Esophagus squamous epithelium (tissue), 5 donors: ENCODE measurements around the gene HOXA10. TPM values are rescaled to one million over a fixed set of nuclear protein-coding genes. Genes with fewer than 3 reads are reported as not detected.
A peak's percentile ranks its signal among the peaks of the same experiment; 100 is the strongest.

ENCODE experiments used
- DNase-seq: peaks from one replicate; lab custom pipeline; 2025; lab: John Stamatoyannopoulos, UW
- H3K27ac ChIP-seq, 4 donors: fragments of 200-600 bp; sonication (generic); one replicate each; pipeline ENCODE4 v1.5.1; 2016 to 2019; ENCODE audit warnings: mild to moderate bottlenecking in 1 of 4
- H3K27me3 ChIP-seq, 4 donors: fragments of 200-600 bp; sonication (generic); 1 replicate in 3 of 4; 2 replicates in 1 of 4; pipeline versions ENCODE4 v1.5.1 to v1.6.0; 2017 to 2021; ENCODE audit warnings: antibody characterized with exemption in 1 of 4
- H3K36me3 ChIP-seq, 3 donors: fragments of 200-600 bp; sonication (generic); one replicate each; pipeline ENCODE4 v1.5.1; 2016 to 2019
- H3K4me1 ChIP-seq, 3 donors: fragments of 200-600 bp; sonication (generic); one replicate each; pipeline ENCODE4 v1.5.1; 2017 to 2019
- H3K4me3 ChIP-seq, 4 donors: fragments of 200-600 bp; sonication (generic); 1 replicate in 3 of 4; 2 replicates in 1 of 4; pipeline ENCODE4 v1.5.1; 2016 to 2019; ENCODE audit warnings: mild to moderate bottlenecking in 2 of 4, moderate library complexity in 1 of 4
- H3K9me3 ChIP-seq, 3 donors: fragments of 200-600 bp; sonication (generic); one replicate each; pipeline ENCODE4 v1.5.1; 2016 to 2019
- CTCF ChIP-seq, 6 experiments: fragments of 450-650 bp in 4 of 6; fragments of 200-600 bp in 2 of 6; sonication (generic) in 2 of 6; IDR thresholded peaks; one replicate each; pipeline ENCODE4 v1.5.1; 2016 to 2019; ENCODE audit warnings: antibody characterized with exemption in 6 of 6, mild to moderate bottlenecking in 4 of 6, moderate library complexity in 4 of 6
- POLR2A ChIP-seq, 4 donors: fragments of 450-650 bp; IDR thresholded peaks; one replicate each; pipeline ENCODE4 v1.6.1; 2017; ENCODE audit warnings: antibody characterized with exemption in 4 of 4, mild to moderate bottlenecking in 4 of 4, moderate library complexity in 3 of 4
- WGBS, 2 donors: methylation state at CpG; one replicate each; pipeline ENCODE4 v1.1.5; 2018; 5-methylcytosine and 5-hydroxymethylcytosine counted together
- intact Hi-C: fragments of 100-400 bp; cut with DNase I; formaldehyde crosslinking; loops from one replicate; pipeline ENCODE4 v1.15.0; 2022
- small RNA-seq, 4 donors: library from RNA; depleted of rRNA; stranded (forward); fragments of <200 nt; gene quantifications; one replicate each; pipeline ENCODE3, GENCODE V24; 2016
- total RNA-seq, 4 donors: library from RNA; depleted of rRNA; stranded (reverse); fragments of >200 nt; gene quantifications; one replicate each; pipeline ENCODE4 v1.1.0, GENCODE V29; 2016
- donor health status: DM: yes; HTN: yes; CAD: no.

The HOXA10 gene
- total RNA-seq, 4 donors from 2014 or later, result not detected

DNA sequence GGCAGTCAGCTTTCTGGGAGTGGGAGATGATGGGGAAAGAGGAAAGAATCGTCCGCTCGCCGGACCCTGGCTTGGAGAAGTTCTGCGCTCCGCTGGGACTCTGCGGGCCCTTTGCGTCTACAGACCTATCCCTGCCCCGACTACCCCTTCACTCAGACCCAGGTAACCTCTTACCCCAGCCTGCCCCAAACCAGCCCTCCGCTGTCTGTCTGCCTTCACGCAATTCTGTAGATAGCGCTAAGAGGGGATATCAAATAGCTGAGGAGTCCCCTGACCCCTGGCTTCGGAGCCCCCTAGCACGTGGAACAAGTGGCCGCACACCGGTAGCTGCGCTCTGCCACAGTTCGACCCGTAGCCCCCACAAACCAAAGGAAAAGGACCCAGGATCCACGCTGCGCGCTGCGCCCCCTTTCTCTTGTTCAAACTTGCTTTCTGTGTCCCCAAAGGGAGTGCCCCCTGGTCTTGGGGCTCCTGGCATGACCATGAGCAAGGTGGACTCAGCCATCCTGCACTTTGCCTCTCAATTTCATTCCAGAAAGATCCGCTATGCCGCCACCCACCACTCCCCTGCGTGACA lies 50.6 kb downstream of the HOXA10 start:
- no peaks in the 10 kb centered on the region for H3K27me3 ChIP-seq
- intact Hi-C loops, result no loop called here

GRCh38 chr7:27123007-27123476 lies 51.1 kb downstream of the HOXA10 start:
- DNase-seq, result no peak
- no peaks in the 10 kb centered on the region for H3K9me3 ChIP-seq
- peaks cover 26 to 100% (median 64%) of the 10 kb centered on the region in 3 donors for H3K4me1 ChIP-seq
- peak overlapping the region; percentile 31 to 91 (median 50) for H3K4me3 ChIP-seq
- no peak for TF ChIP-seq CTCF (IDR thresholded peaks at IDR 0.05)
- intact Hi-C loops, result no loop called here
- H3K27me3 ChIP-seq, result no peaks in the 10 kb centered on the region
- WGBS, 2 donors, result 25 to 28% methylated on average over 4 to 12 of the region's 14 CpGs
- H3K27ac ChIP-seq, result peak overlapping the region; percentile 86 to 99 (median 93)
- H3K36me3 ChIP-seq, result no peaks in the 10 kb centered on the region

More for the DNA sequence above, 50.6 kb downstream of the HOXA10 start:
- WGBS, 2 donors, result 55 to 70% methylated on average over 13 to 24 of the region's 26 CpGs
- no peak for TF ChIP-seq POLR2A (IDR thresholded peaks at IDR 0.05)
- TF ChIP-seq CTCF (IDR thresholded peaks at IDR 0.05), result no peak
- H3K27ac ChIP-seq, result peak overlapping the region; percentile 86 to 99 (median 93)
- DNase-seq, result no peak
- no peaks in the 10 kb centered on the region for H3K9me3 ChIP-seq
- H3K36me3 ChIP-seq, result no peaks in the 10 kb centered on the region
- peaks cover 23 to 100% (median 65%) of the 10 kb centered on the region in 3 donors for H3K4me1 ChIP-seq
- peak overlapping the region; percentile 31 to 91 (median 50) for H3K4me3 ChIP-seq

DNA sequence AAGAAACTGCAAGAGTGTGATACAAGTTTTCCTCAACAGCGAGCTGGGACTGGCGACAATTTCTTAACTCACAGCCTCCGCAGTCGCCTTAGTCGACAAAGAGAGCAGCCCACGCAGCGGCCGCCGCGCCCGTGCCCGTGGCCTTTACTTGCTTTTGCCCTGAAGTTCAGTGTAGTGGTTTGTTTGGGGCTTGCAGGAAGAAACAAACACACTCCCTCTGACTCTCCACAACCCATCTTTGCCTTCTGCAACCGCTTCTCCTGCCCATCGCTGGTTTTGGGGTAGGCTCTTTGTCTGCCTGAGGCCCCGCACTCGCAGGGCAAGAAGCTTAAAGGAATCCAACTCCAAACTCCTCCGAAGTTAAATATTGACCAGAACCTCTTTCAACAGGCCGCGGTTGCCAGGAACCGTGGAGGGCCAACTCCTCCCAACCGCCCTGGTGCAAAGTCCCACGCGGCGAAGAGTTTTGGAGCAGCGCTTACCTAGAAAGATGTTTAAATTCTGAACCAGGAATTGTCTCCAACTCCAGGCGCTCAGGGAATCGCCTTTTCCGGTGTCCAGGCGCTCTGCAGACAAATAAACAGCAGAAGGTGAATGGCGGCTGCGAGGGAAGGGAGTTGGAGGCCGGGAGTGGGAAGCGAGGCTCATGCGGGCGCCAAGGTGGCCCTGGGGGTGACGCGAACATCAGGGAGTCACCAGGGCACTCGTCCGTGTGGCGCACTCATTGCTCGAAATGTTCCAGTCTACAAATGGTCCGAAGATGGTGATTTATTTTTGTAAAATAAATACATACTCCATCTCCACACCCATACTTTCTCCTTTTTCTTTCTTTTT lies 51.8 kb downstream of the HOXA10 start:
- 29% methylated on average over 34 to 38 of the region's 42 CpGs for WGBS, 2 donors
- DNase-seq, result no peak
- Histone ChIP-seq H3K9me3 (no peaks in the 10 kb centered on the region), H3K27me3 (no peaks in the 10 kb centered on the region), H3K27ac (peak overlapping the region; percentile 86 to 99 (median 93)), H3K4me3 (peak overlapping the region; percentile 31 to 91 (median 50)), H3K4me1 (peaks cover 33 to 100% (median 62%) of the 10 kb centered on the region in 3 donors), H3K36me3 (no peaks in the 10 kb centered on the region)
- intact Hi-C loops, result no loop called here
- TF ChIP-seq CTCF (IDR thresholded peaks at IDR 0.05) (no peak), POLR2A (IDR thresholded peaks at IDR 0.05) (no peak)

DNA sequence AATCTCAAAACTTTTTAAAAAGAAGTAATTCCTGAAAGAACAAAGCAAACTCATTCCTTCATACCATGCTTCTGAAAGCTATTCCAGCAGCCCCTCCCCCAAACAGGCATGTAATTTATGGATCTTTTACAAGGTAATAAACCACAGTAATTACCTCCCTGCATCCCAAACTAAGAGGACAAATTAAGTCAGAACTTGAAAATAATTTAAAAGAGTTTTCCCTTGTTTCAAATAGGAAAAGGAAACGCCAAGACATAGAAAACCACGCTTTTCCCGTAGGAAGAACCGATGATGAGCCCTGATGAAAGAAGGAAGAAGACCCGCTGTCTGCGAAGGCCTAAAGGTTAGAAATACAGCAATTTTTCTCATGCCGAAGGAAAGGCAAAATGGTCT lies 52.4 kb downstream of the HOXA10 start:
- H3K27me3 ChIP-seq, result no peaks in the 10 kb centered on the region
- H3K4me3 ChIP-seq, result peak overlapping the region; percentile 31 to 91 (median 50)
- TF ChIP-seq POLR2A (IDR thresholded peaks at IDR 0.05) (no peak), CTCF (IDR thresholded peaks at IDR 0.05) (no peak)
- no peak for DNase-seq
- H3K27ac ChIP-seq, result peak overlapping the region; percentile 86 to 99 (median 93)
- H3K9me3 ChIP-seq, result no peaks in the 10 kb centered on the region
- H3K4me1 ChIP-seq, result peaks cover 33 to 100% (median 62%) of the 10 kb centered on the region in 3 donors
- intact Hi-C loops, result no loop called here
- H3K36me3 ChIP-seq, result no peaks in the 10 kb centered on the region
- WGBS, 2 donors, result 27 to 28% methylated on average over 7 of the region's 7 CpGs

Small RNAs within 50 kb of the gene (small RNA-seq; reads per million reads assigned to genes)
- gene AC004080.5 (0 reads per million in 4 donors), gene RF02140 (0 reads per million in 4 donors), gene RF02141 (0 reads per million in 4 donors)

Other genes with a start within 250 kb of the HOXA10 start
- 1 to 10 TPM; 1.6 to 2.5 (median 2.2) TPM for gene HOXA1, start 78.3 kb downstream of the HOXA10 start, total RNA-seq
- 1 to 10 TPM in 3 of 4 donors, under 1 TPM in 1; 0.27 to 3.6 (median 1.5) TPM for gene HOXA2, start 71.6 kb downstream of the HOXA10 start, total RNA-seq
- gene HOXA4, start 43.6 kb downstream of the HOXA10 start, total RNA-seq, result 1 to 10 TPM; 2.9 to 6.7 (median 4.1) TPM
- gene HOXA5, start 30.6 kb downstream of the HOXA10 start, total RNA-seq, result 1 to 10 TPM; 3.6 to 8.2 (median 6.8) TPM
- 1 to 10 TPM in 1 of 4 donors, under 1 TPM in 1, not detected in 2; 0.26 to 1.3 TPM for gene HOXA6, start 26.5 kb downstream of the HOXA10 start, total RNA-seq
- 1 to 10 TPM; 3.6 to 8.7 (median 6.6) TPM for gene HOXA3, start 21.7 kb downstream of the HOXA10 start, total RNA-seq
- under 1 TPM; 0.23 to 0.76 (median 0.48) TPM for gene HOXA7, start 17.6 kb downstream of the HOXA10 start, total RNA-seq
- gene HOXA9, start 8.8 kb downstream of the HOXA10 start, total RNA-seq, result 1 to 10 TPM in 1 of 4 donors, under 1 TPM in 1, not detected in 2; 0.57 to 1.1 TPM
- gene HOXA11, start 10.9 kb upstream of the HOXA10 start, total RNA-seq, result not detected
- not detected for gene HOXA13, start 25.8 kb upstream of the HOXA10 start, total RNA-seq
- not detected for gene EVX1, start 68.5 kb upstream of the HOXA10 start, total RNA-seq